PFSK-1 (cell line): ENCODE data around the gene PPP2R5C.

Experiments used
- POLR2AphosphoS5 ChIP-seq: IDR thresholded peaks from 2 replicates; pipeline ENCODE4 v1.6.1; 2012; ENCODE audit warnings: low read depth, mild to moderate bottlenecking, control low read depth, low read length, moderate library complexity
- REST ChIP-seq, 2 experiments: IDR thresholded peaks; 2 replicates each; pipeline versions ENCODE4 v1.6.1 to v1.8.0; 2011 to 2012; ENCODE audit warnings: low read depth in 2 of 2, low read length in 2 of 2, control low read depth in 1 of 2, inconsistent platforms in 1 of 2, mild to moderate bottlenecking in 1 of 2, moderate library complexity in 1 of 2; ENCODE audit not compliant: insufficient read depth in 1 of 2
- TAF1 ChIP-seq: IDR thresholded peaks from 2 replicates; pipeline ENCODE4 v1.6.1; 2012; ENCODE audit warnings: low read length, control low read depth, borderline replicate concordance; ENCODE audit not compliant: insufficient read depth

- no peak for TF ChIP-seq POLR2AphosphoS5
- no peak for TF ChIP-seq TAF1
- TF ChIP-seq REST (IDR thresholded peaks at IDR 0.05; ENCODE audit: insufficient read depth in 1 of 2, low read depth in 2 of 2, low read length in 2 of 2) = no peak
Measured at GRCh38 chr14:101825797-101826196, 64.3 kb downstream of the PPP2R5C start.
